ENCODE measurements around the gene GPR132. TPM values are rescaled to one million over a fixed set of nuclear protein-coding genes. Genes with fewer than 3 reads are reported as not detected.

The GPR132 gene
- total and polyA plus RNA-seq, 12 donors: 0.19 to 4.1 (median 0.82) TPM

DNA sequence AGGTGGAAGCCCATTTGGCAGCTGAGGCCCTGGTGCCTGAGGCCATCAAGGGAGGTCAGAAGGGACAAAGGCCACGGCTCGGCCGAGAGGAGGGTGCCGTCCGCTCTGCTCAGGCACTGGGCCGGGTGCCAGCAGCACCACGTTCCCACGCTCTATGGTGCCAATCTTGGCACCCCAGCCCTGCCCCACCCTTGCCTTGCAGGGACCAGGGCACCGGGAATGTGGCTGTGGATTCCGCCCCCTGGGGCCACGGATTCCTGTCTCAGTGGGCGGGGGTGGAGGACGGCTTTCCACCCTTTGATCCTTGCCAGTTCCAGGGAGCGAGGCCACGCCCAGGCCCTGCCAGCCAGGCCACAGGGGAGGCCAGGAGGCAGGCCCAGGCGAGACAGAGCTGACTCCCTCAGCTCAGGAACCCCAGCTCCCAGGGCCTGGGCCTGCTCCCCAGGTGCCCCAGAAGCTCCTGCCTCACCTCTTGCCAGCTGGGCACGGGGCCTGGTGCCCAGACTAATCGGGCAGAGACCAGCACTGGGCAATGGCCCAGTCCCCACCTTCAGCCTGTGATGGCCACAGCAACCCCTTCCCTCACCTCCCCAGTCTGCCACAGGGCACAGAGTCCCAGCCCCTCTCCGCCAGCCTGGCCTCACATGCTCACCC is 26.4 kb upstream of the GPR132 start:
- H3K36me3 ChIP-seq: no peaks in the 10 kb centered on the region
- H3K4me3 ChIP-seq: peak overlapping the region in 1 of 10 donors; percentile 68
- ATAC-seq (peak; percentile 23 to 66 (median 58)), DNase-seq (peak; percentile 82 to 84)
- intact Hi-C loops (cut with DNase I): loop anchor here in 9 of 10 donors (2.0 to 10.0 kb wide), 14 partner anchors 61 to 263 kb away; partner anchors contain the start of gene JAG2 (in 5 of the 9)
- peaks cover 26 to 68% (median 57%) of the 10 kb centered on the region in 9 donors for H3K4me1 ChIP-seq
- H3K9me3 ChIP-seq: no peaks in the 10 kb centered on the region
- peaks cover 0 to 48% (median 6%) of the 10 kb centered on the region in 7 donors for H3K27me3 ChIP-seq
- peak overlapping the region; percentile 15 to 91 (median 86) for H3K27ac ChIP-seq
- TF ChIP-seq, protein P1, sequence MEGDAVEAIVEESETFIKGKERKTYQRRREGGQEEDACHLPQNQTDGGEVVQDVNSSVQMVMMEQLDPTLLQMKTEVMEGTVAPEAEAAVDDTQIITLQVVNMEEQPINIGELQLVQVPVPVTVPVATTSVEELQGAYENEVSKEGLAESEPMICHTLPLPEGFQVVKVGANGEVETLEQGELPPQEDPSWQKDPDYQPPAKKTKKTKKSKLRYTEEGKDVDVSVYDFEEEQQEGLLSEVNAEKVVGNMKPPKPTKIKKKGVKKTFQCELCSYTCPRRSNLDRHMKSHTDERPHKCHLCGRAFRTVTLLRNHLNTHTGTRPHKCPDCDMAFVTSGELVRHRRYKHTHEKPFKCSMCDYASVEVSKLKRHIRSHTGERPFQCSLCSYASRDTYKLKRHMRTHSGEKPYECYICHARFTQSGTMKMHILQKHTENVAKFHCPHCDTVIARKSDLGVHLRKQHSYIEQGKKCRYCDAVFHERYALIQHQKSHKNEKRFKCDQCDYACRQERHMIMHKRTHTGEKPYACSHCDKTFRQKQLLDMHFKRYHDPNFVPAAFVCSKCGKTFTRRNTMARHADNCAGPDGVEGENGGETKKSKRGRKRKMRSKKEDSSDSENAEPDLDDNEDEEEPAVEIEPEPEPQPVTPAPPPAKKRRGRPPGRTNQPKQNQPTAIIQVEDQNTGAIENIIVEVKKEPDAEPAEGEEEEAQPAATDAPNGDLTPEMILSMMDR (IDR thresholded peaks at IDR 0.05): no peak
- WGBS, 2 donors: 38 to 40% methylated on average over 19 of the region's 19 CpGs

DNA sequence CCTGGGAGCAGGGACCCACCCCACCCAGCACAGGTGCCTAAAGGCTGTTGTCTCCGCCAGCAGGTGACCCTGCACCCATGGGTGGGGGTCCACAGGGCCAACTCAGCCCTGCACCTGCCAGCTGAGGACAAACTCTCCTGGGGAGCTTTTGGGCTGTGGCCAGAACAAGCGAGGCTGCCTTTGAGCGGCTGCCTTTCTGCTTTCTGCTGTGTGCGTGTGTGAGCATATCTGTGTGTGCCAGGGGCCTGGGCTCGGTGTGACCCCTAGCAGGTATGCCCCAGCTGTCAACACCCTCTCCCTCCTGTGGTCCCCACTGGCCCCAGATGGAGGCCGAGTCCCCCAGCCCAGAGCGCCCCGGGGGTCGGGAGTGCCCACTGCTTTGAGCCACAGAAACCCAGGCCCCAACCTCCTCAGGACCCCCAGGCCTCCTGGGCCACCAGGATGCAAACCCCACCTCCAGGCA is 25.9 kb upstream of the GPR132 start:
- intact Hi-C loops (cut with DNase I): loop anchor here in 9 of 10 donors (2.0 to 10.0 kb wide), 14 partner anchors 61 to 264 kb away; partner anchors contain the start of gene JAG2 (in 5 of the 9)
- Histone ChIP-seq H3K9me3 (no peaks in the 10 kb centered on the region), H3K4me1 (peaks cover 26 to 72% (median 61%) of the 10 kb centered on the region in 9 donors), H3K36me3 (no peaks in the 10 kb centered on the region), H3K4me3 (no peak overlapping the region), H3K27ac (peak overlapping the region; percentile 4 to 91 (median 86)), H3K27me3 (peaks cover 0 to 48% (median 6%) of the 10 kb centered on the region in 7 donors)
- ATAC-seq: peak in 3 of 8 donors; percentile 1 to 9 (median 1)
- TF ChIP-seq, protein P1 (IDR thresholded peaks at IDR 0.05): no peak
- WGBS, 2 donors: 67 to 68% methylated on average over 9 of the region's 9 CpGs
- no peak for DNase-seq

DNA sequence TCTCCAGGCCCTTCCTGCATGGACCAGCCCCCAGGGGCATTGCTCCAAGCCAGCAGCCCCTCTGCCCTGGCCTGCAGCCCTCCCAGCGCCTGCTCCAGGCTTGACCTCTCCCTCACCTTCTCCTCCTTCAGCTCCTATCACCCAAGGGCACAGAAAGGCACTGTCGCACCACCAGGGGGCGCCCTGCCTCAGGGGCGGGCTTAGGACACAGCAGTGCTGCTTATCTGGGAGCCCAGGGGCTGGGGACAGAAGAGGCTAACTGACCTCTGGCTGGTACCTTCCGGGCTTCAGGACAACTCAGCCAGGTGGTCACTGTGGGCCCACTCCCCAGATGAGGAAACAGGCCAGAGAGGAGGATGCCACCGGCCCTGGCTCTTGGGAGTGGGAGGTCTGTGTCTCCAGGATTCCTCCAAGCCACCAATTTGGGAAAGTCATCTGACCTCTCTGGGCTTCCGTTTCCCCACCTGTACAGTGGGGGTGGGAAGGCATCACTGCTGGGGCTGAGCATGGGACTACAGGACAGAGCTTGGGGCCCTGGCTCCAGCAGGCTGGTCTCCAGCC is 25.3 kb upstream of the GPR132 start:
- H3K27me3 ChIP-seq: peaks cover 0 to 48% (median 6%) of the 10 kb centered on the region in 7 donors
- WGBS, 2 donors: 15 to 26% methylated on average over 7 of the region's 7 CpGs
- H3K27ac ChIP-seq: peak overlapping the region; percentile 4 to 91 (median 86)
- no peak overlapping the region for H3K4me3 ChIP-seq
- TF ChIP-seq, protein P1 (IDR thresholded peaks at IDR 0.05): peak; percentile 94 to 99 (median 97)
- peaks cover 26 to 72% (median 61%) of the 10 kb centered on the region in 9 donors for H3K4me1 ChIP-seq
- DNase-seq (peak; percentile 86 to 90), ATAC-seq (peak; percentile 40 to 77 (median 64))
- no peaks in the 10 kb centered on the region for H3K36me3 ChIP-seq
- intact Hi-C loops (cut with DNase I): loop anchor here in 9 of 10 donors (2.0 to 10.0 kb wide), 14 partner anchors 62 to 264 kb away; partner anchors contain the start of gene JAG2 (in 5 of the 9)
- no peaks in the 10 kb centered on the region for H3K9me3 ChIP-seq

DNA sequence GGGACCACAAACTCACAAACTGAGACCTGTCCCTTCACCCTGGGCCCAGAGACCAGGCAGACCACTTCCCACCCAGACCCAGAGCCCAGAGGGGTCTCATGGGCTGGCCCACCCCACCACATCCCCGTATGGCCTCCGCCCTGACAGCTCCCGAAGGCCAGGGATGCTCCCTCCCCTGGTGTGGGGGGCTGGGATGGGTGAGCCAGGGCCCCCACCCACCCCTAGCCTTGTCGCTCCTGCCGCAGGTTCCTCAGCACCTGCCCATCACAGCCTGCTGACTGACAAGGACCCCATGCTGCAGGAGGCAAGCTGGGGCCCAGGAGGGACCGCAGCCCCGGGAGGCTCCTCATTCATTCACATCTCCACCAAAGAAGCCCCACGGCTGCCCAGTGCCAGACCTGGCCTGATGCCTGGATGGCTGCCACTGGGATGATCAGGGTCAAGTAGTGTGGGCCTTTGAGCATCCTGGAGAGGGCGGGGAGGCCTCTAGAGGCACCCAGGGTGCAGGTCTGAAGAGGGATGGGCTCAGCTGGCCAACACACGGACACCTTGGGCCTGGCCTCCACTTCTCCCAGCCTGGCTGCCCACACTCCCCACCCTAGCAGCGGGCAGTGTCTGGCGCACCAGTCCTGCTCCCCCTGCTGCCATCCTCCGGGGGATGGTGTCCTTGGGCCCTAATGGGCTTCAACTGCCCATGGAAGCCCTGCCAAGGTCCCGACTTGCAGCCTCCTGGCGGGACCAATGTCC is 24.7 kb upstream of the GPR132 start:
- Histone ChIP-seq H3K27ac (peak overlapping the region in 8 of 10 donors; percentile 83 to 91 (median 88)), H3K36me3 (no peaks in the 10 kb centered on the region), H3K9me3 (no peaks in the 10 kb centered on the region), H3K4me3 (no peak overlapping the region), H3K4me1 (peaks cover 26 to 72% (median 61%) of the 10 kb centered on the region in 9 donors), H3K27me3 (peaks cover 0 to 48% (median 6%) of the 10 kb centered on the region in 7 donors)
- WGBS, 2 donors: 83 to 86% methylated on average over 15 of the region's 15 CpGs
- TF ChIP-seq, protein P1 (IDR thresholded peaks at IDR 0.05): no peak
- intact Hi-C loops (cut with DNase I): loop anchor here in 9 of 10 donors (2.0 to 10.0 kb wide), 16 partner anchors 62 to 265 kb away; partner anchors contain the start of genes JAG2 (in 5 of the 9) and AHNAK2 (in 1 of the 9)
- DNase-seq (peak in 1 of 2 donors; percentile 8), ATAC-seq (peak in 1 of 8 donors; percentile 0)

All from heart right ventricle (tissue), 16 donors.